Measurements from ENCODE around the gene UMAD1.

The UMAD1 gene

GRCh38 chr7:7917593-7917992, 277.0 kb downstream of the UMAD1 start:
- Histone ChIP-seq H3K4me1 (no peaks in the 10 kb centered on the region; a peak in 1 of 20 replicates), H3K9ac (no peak overlapping the region), H3K27ac (no peak overlapping the region), H3K36me3 (no peaks in the 10 kb centered on the region), H3K4me3 (no peak overlapping the region), H3K4me2 (no peak overlapping the region), H3K27me3 (no peaks in the 10 kb centered on the region), H3K9me3 (replicated peaks in 1 of 11) (no peaks in the 10 kb centered on the region), H4K20me1 (no peaks in the 10 kb centered on the region)
- TF ChIP-seq Cebpa-rat (IDR thresholded peaks at IDR 0.05) = no peak

- Histone ChIP-seq H3K27me3 (no peaks in the 10 kb centered on the region), H3K36me3 (no peaks in the 10 kb centered on the region), H3K4me1 (no peaks in the 10 kb centered on the region; a peak in 1 of 20 replicates), H3K4me3 (no peak overlapping the region), H3K27ac (no peak overlapping the region), H3K9me3 (replicated peaks in 1 of 11) (no peaks in the 10 kb centered on the region), H4K20me1 (no peaks in the 10 kb centered on the region), H3K9ac (no peak overlapping the region), H3K4me2 (no peak overlapping the region)
- no peak for TF ChIP-seq Cebpa-rat (IDR thresholded peaks at IDR 0.05)
Measured at GRCh38 chr7:7918736-7919448, 278.3 kb downstream of the UMAD1 start.

GRCh38 chr7:7919449-7919945, 278.9 kb downstream of the UMAD1 start:
- H3K27ac ChIP-seq = no peak overlapping the region
- no peak overlapping the region for H3K9ac ChIP-seq
- no peaks in the 10 kb centered on the region for H3K36me3 ChIP-seq
- H3K9me3 ChIP-seq (replicated peaks in 1 of 11) = no peaks in the 10 kb centered on the region
- H3K4me2 ChIP-seq = no peak overlapping the region
- H3K4me1 ChIP-seq = no peaks in the 10 kb centered on the region; a peak in 1 of 20 replicates
- H3K27me3 ChIP-seq = no peaks in the 10 kb centered on the region
- TF ChIP-seq Cebpa-rat (IDR thresholded peaks at IDR 0.05) = no peak
- H3K4me3 ChIP-seq = no peak overlapping the region
- no peaks in the 10 kb centered on the region for H4K20me1 ChIP-seq

GRCh38 chr7:7920056-7920455, 279.5 kb downstream of the UMAD1 start:
- Histone ChIP-seq H3K27me3 (no peaks in the 10 kb centered on the region), H3K4me3 (no peak overlapping the region), H4K20me1 (no peaks in the 10 kb centered on the region), H3K9me3 (replicated peaks in 1 of 11) (no peaks in the 10 kb centered on the region), H3K9ac (no peak overlapping the region), H3K36me3 (no peaks in the 10 kb centered on the region), H3K4me2 (no peak overlapping the region), H3K4me1 (no peaks in the 10 kb centered on the region; a peak in 1 of 20 replicates), H3K27ac (no peak overlapping the region)
- no peak for TF ChIP-seq Cebpa-rat (IDR thresholded peaks at IDR 0.05)

GRCh38 chr7:7920481-7920880, 279.9 kb downstream of the UMAD1 start:
- Histone ChIP-seq H4K20me1 (no peaks in the 10 kb centered on the region), H3K9ac (no peak overlapping the region), H3K4me3 (no peak overlapping the region), H3K36me3 (no peaks in the 10 kb centered on the region), H3K9me3 (replicated peaks in 1 of 11) (no peaks in the 10 kb centered on the region), H3K4me2 (no peak overlapping the region), H3K27me3 (no peaks in the 10 kb centered on the region), H3K27ac (no peak overlapping the region), H3K4me1 (no peaks in the 10 kb centered on the region; a peak in 1 of 20 replicates)
- no peak for TF ChIP-seq Cebpa-rat (IDR thresholded peaks at IDR 0.05)

DNA sequence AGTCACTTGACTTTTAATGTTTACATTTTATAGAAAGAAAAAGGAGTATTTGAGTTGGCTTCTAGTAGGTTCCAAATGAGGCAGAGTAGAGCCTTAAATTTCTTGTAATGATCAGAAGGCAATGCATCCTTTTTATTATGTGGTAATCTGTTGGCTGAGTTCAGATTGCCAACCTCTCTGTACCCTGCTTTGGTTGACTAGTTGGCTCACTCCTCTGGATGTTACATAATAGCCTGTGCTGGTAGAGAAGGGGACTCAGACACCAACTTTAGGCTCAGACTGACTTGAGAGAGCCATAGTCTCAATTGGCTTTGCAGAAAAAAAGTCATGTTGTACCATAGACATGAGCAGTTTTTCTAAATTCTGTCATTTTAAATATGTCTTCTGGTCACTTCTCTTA, 281.3 kb downstream of the UMAD1 start:
- H3K9ac ChIP-seq = no peak overlapping the region
- no peak overlapping the region for H3K4me2 ChIP-seq
- H4K20me1 ChIP-seq = no peaks in the 10 kb centered on the region
- H3K36me3 ChIP-seq = no peaks in the 10 kb centered on the region
- no peak overlapping the region for H3K4me3 ChIP-seq
- no peak for TF ChIP-seq Cebpa-rat (IDR thresholded peaks at IDR 0.05)
- no peaks in the 10 kb centered on the region for H3K9me3 ChIP-seq (replicated peaks in 1 of 11)
- H3K27me3 ChIP-seq = no peaks in the 10 kb centered on the region
- H3K4me1 ChIP-seq = no peaks in the 10 kb centered on the region; a peak in 1 of 20 replicates
- no peak overlapping the region for H3K27ac ChIP-seq

- no peak overlapping the region for H3K4me3 ChIP-seq
- H3K27me3 ChIP-seq = no peaks in the 10 kb centered on the region
- no peaks in the 10 kb centered on the region for H3K36me3 ChIP-seq
- no peak for TF ChIP-seq Cebpa-rat (IDR thresholded peaks at IDR 0.05)
- no peaks in the 10 kb centered on the region for H4K20me1 ChIP-seq
- H3K4me1 ChIP-seq = no peaks in the 10 kb centered on the region; a peak in 1 of 20 replicates
- H3K4me2 ChIP-seq = no peak overlapping the region
- H3K27ac ChIP-seq = no peak overlapping the region
- H3K9me3 ChIP-seq (replicated peaks in 1 of 11) = no peaks in the 10 kb centered on the region
- no peak overlapping the region for H3K9ac ChIP-seq
Measured at GRCh38 chr7:7922684-7923385, 282.3 kb downstream of the UMAD1 start.

GRCh38 chr7:7923818-7924217, 283.3 kb downstream of the UMAD1 start:
- Histone ChIP-seq H3K4me2 (no peak overlapping the region), H4K20me1 (no peaks in the 10 kb centered on the region), H3K4me1 (no peaks in the 10 kb centered on the region; a peak in 1 of 20 replicates), H3K9ac (no peak overlapping the region), H3K27me3 (no peaks in the 10 kb centered on the region), H3K4me3 (no peak overlapping the region), H3K36me3 (no peaks in the 10 kb centered on the region), H3K9me3 (replicated peaks in 1 of 11) (no peaks in the 10 kb centered on the region), H3K27ac (no peak overlapping the region)
- no peak for TF ChIP-seq Cebpa-rat (IDR thresholded peaks at IDR 0.05)

DNA sequence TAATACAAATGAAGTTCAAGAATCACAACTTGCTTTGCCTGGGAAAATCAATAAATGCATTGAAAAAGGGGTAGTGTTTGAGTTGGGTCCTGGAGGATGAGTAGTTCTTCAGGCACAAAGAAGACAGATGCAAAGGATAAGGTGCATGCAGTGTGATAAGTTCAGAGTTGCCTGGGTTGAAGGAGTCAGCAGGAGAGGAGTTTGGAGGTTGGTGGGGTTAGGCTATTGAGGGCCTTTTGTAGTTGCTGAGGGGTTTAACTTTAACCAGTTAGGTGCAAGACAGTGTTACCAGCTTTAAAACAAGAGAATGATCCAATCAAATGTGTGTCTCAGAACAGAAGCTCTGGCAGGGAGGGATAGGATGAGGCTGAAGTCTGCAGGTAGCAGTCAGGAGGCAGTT, 283.8 kb downstream of the UMAD1 start:
- Histone ChIP-seq H3K27ac (no peak overlapping the region), H3K4me1 (no peaks in the 10 kb centered on the region; a peak in 1 of 20 replicates), H3K4me3 (no peak overlapping the region)

More for the DNA sequence above, 283.8 kb downstream of the UMAD1 start:
- Histone ChIP-seq H3K9me3 (replicated peaks in 1 of 11) (no peaks in the 10 kb centered on the region), H3K4me2 (no peak overlapping the region), H3K9ac (no peak overlapping the region), H4K20me1 (no peaks in the 10 kb centered on the region), H3K36me3 (no peaks in the 10 kb centered on the region), H3K27me3 (no peaks in the 10 kb centered on the region)
- TF ChIP-seq Cebpa-rat (IDR thresholded peaks at IDR 0.05) = no peak

All from BLaER1 treated with 17β-estradiol and CSF1 and Interleukin-3, amounts not matched to agents 10 nM and 100 nM (cell line).